Astrocyte (in vitro differentiated cells and primary cell): ENCODE measurements around the gene SH3BP5. TPM values are rescaled to one million over a fixed set of nuclear protein-coding genes. Genes with fewer than 3 reads are reported as not detected.
A peak's percentile ranks its signal among the peaks of the same experiment; 100 is the strongest.

Experiments
- DNase-seq: peaks from one replicate; pipeline ENCODE4 v3.0.0-alpha.2; 2010; ENCODE audit warnings: low read depth
- FAIRE-seq: peaks from 2 replicates; lab custom pipeline; 2011; peaks lifted over from hg19 to GRCh38; lab: Jason Lieb, UNC
- H2AFZ ChIP-seq: 2 replicates; pipeline ENCODE4 v1.6.0; 2012; ENCODE audit warnings: low read depth, low read length, inconsistent platforms
- H3K27ac ChIP-seq: 2 replicates; pipeline ENCODE4 v1.5.1; 2011; ENCODE audit warnings: low read depth, low read length, inconsistent platforms
- H3K27me3 ChIP-seq: 2 replicates; pipeline ENCODE4 v1.6.0; 2011; ENCODE audit warnings: low read length, inconsistent platforms; ENCODE audit not compliant: insufficient read depth
- H3K36me3 ChIP-seq: 2 replicates; pipeline ENCODE4 v1.5.1; 2011; ENCODE audit warnings: low read length, inconsistent platforms; ENCODE audit not compliant: insufficient read depth
- H3K4me1 ChIP-seq: 2 replicates; pipeline ENCODE4 v1.5.1; 2011; ENCODE audit warnings: low read length, inconsistent platforms; ENCODE audit not compliant: insufficient read depth
- H3K4me2 ChIP-seq: 2 replicates; pipeline ENCODE4 v1.6.0; 2012; ENCODE audit warnings: low read length, inconsistent platforms
- H3K4me3 ChIP-seq: 2 replicates; pipeline ENCODE4 v1.5.1; 2011; ENCODE audit warnings: low read depth, mild to moderate bottlenecking, low read length, inconsistent platforms; ENCODE audit not compliant: insufficient read depth
- H3K79me2 ChIP-seq: 2 replicates; pipeline ENCODE4 v1.6.0; 2012; ENCODE audit warnings: mild to moderate bottlenecking, low read length, inconsistent platforms; ENCODE audit not compliant: insufficient read depth
- H3K9ac ChIP-seq: 2 replicates; pipeline ENCODE4 v1.6.0; 2012; ENCODE audit warnings: mild to moderate bottlenecking, low read length, inconsistent platforms
- H3K9me3 ChIP-seq: 2 replicates; pipeline ENCODE4 v1.5.1; 2012; ENCODE audit warnings: low read depth, mild to moderate bottlenecking, low read length, inconsistent platforms; ENCODE audit not compliant: insufficient read depth
- H4K20me1 ChIP-seq: 2 replicates; pipeline ENCODE4 v1.6.0; 2012; ENCODE audit warnings: low read length, inconsistent platforms; ENCODE audit not compliant: insufficient read depth
- H3K27ac Mint-ChIP-seq: one replicate; pipeline ENCODE4 v1.8.0; 2021; ENCODE audit warnings: mild to moderate bottlenecking, mixed read lengths; ENCODE audit not compliant: unreplicated experiment
- H3K27me3 Mint-ChIP-seq: one replicate; pipeline ENCODE4 v1.8.0; 2021; ENCODE audit warnings: low read depth, mixed read lengths; ENCODE audit not compliant: unreplicated experiment
- H3K36me3 Mint-ChIP-seq: one replicate; pipeline ENCODE4 v1.8.0; 2021; ENCODE audit warnings: low read depth, mixed read lengths; ENCODE audit not compliant: unreplicated experiment
- H3K4me1 Mint-ChIP-seq: one replicate; pipeline ENCODE4 v1.8.0; 2021; ENCODE audit warnings: low read depth, mixed read lengths; ENCODE audit not compliant: unreplicated experiment
- H3K4me3 Mint-ChIP-seq: one replicate; pipeline ENCODE4 v1.8.0; 2021; ENCODE audit warnings: mild to moderate bottlenecking, moderate library complexity, mixed read lengths; ENCODE audit not compliant: unreplicated experiment
- H3K9me3 Mint-ChIP-seq: one replicate; pipeline ENCODE4 v1.8.0; 2021; ENCODE audit warnings: mild to moderate bottlenecking, mixed read lengths; ENCODE audit not compliant: unreplicated experiment
- CTCF ChIP-seq: IDR thresholded peaks from 2 replicates; pipeline ENCODE4 v1.5.1; 2011; ENCODE audit warnings: low read depth, mild to moderate bottlenecking, inconsistent platforms, low read length, moderate library complexity; ENCODE audit not compliant: insufficient read depth
- EZH2 ChIP-seq: IDR thresholded peaks from 2 replicates; pipeline ENCODE4 v1.6.1; 2012; ENCODE audit warnings: mild to moderate bottlenecking, low read length, inconsistent platforms; ENCODE audit not compliant: insufficient read depth
- total RNA-seq: library from RNA; stranded (reverse); gene quantifications from 2 replicates; pipeline ENCODE4 v1.2.1, GENCODE V29; 2021

SH3BP5 gene
- total RNA-seq, 1 donor from 2014 or later, result 25.2 TPM

DNA sequence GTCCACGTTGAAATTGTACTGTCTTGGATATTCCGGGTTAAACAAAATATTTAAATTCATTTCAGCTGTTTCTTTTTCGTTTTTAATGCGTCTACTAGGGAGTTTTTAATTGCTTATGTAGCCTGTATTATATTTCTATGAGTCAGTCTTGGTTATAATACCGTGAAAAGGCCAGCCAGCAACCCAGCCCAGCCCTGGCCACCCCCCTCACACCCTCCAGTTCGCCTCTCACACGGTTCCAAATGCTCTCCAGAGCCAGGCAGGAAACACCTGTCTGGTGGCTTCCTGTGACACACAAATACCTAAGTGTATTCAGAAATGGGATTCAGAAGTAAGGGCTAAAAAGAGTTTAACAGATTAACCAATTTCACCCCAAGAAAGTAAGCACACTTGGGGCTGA, 4.4 kb downstream of the SH3BP5 start:
- H3K27me3 Mint-ChIP-seq, result no peaks in the 10 kb centered on the region
- H3K79me2 ChIP-seq, result peaks cover 65% of the 10 kb centered on the region
- no peaks in the 10 kb centered on the region for H3K27me3 ChIP-seq
- peaks cover 4% of the 10 kb centered on the region for H3K36me3 Mint-ChIP-seq
- H3K4me3 Mint-ChIP-seq, result no peak overlapping the region
- TF ChIP-seq EZH2 (no peak), CTCF (no peak)
- no peak overlapping the region for H3K4me2 ChIP-seq
- no peaks in the 10 kb centered on the region for H3K36me3 ChIP-seq
- H3K4me3 ChIP-seq, result no peak overlapping the region
- no peaks in the 10 kb centered on the region for H3K9me3 Mint-ChIP-seq
- H2AFZ ChIP-seq, result no peak overlapping the region
- H3K4me1 ChIP-seq, result peaks cover 37% of the 10 kb centered on the region
- peaks cover 42% of the 10 kb centered on the region for H3K4me1 Mint-ChIP-seq
- no peak for FAIRE-seq
- no peak overlapping the region for H3K27ac Mint-ChIP-seq
- DNase-seq, result peak; percentile 39
- H3K27ac ChIP-seq, result no peak overlapping the region
- H4K20me1 ChIP-seq, result peaks cover 5% of the 10 kb centered on the region
- no peak overlapping the region for H3K9ac ChIP-seq
- no peaks in the 10 kb centered on the region for H3K9me3 ChIP-seq

DNA sequence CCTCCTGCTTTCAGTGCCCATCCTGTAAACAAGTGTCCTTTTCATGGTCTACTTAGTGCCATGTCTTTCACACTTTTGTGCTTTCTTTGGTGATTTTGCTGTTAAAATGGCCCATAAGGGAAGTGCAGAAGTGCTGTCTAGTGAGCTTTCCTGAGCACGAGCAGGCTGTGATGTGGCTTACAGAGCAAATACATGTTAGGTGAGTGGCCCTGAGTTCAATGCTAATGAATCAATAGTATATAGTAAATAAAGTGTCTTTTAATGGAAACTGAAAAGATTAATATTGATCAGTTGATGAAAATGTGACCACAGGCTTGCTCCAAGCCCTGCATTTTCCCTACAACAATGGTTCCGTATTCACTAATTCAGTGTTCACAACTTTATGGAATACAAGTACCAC, 5.7 kb downstream of the SH3BP5 start:
- no peaks in the 10 kb centered on the region for H3K9me3 Mint-ChIP-seq
- Histone ChIP-seq H3K36me3 (no peaks in the 10 kb centered on the region), H2AFZ (no peak overlapping the region), H3K27ac (no peak overlapping the region), H3K4me2 (no peak overlapping the region), H3K9me3 (no peaks in the 10 kb centered on the region), H3K9ac (no peak overlapping the region), H3K4me1 (peaks cover 37% of the 10 kb centered on the region), H3K4me3 (no peak overlapping the region), H4K20me1 (peaks cover 5% of the 10 kb centered on the region), H3K27me3 (no peaks in the 10 kb centered on the region), H3K79me2 (peaks cover 62% of the 10 kb centered on the region)
- peaks cover 4% of the 10 kb centered on the region for H3K36me3 Mint-ChIP-seq
- DNase-seq (no peak), FAIRE-seq (no peak)
- H3K4me1 Mint-ChIP-seq, result peaks cover 42% of the 10 kb centered on the region
- no peak overlapping the region for H3K27ac Mint-ChIP-seq
- no peaks in the 10 kb centered on the region for H3K27me3 Mint-ChIP-seq
- TF ChIP-seq EZH2 (no peak), CTCF (no peak)
- no peak overlapping the region for H3K4me3 Mint-ChIP-seq

GRCh38 chr3:15326037-15326436, 6.3 kb downstream of the SH3BP5 start:
- no peak overlapping the region for H2AFZ ChIP-seq
- Mint-ChIP-seq H3K9me3 (no peaks in the 10 kb centered on the region), H3K27me3 (no peaks in the 10 kb centered on the region), H3K36me3 (peaks cover 4% of the 10 kb centered on the region), H3K4me1 (peaks cover 42% of the 10 kb centered on the region), H3K4me3 (peak overlapping the region; percentile 40), H3K27ac (peak overlapping the region; percentile 53)
- peaks cover 37% of the 10 kb centered on the region for H3K4me1 ChIP-seq
- H3K4me3 ChIP-seq, result no peak overlapping the region
- DNase-seq (no peak), FAIRE-seq (no peak)
- H3K36me3 ChIP-seq, result no peaks in the 10 kb centered on the region
- H3K79me2 ChIP-seq, result peaks cover 55% of the 10 kb centered on the region
- TF ChIP-seq EZH2, result no peak
- H3K27ac ChIP-seq, result peak overlapping the region; percentile 19
- H3K9ac ChIP-seq, result no peak overlapping the region
- H4K20me1 ChIP-seq, result peaks cover 5% of the 10 kb centered on the region
- no peaks in the 10 kb centered on the region for H3K27me3 ChIP-seq
- peak overlapping the region; percentile 44 for H3K4me2 ChIP-seq
- no peaks in the 10 kb centered on the region for H3K9me3 ChIP-seq
